Jurkat, Clone E6-1 (cell line): ENCODE data around the gene ETFA.
"Not testable (repeated sequence)": the region's sequence is repeated elsewhere in the genome, so short reads cannot be mapped to it uniquely, and the experiment has no call there.

ENCODE experiments used
- DNase-seq: peaks from one replicate; pipeline ENCODE4 v3.0.0-alpha.2; 2011; ENCODE audit warnings: low read depth, low spot score
- H3K4me3 ChIP-seq: 2 replicates; pipeline ENCODE4 v1.5.1; 2011; ENCODE audit warnings: mild to moderate bottlenecking, low read length, control low read depth, moderate library complexity

ETFA gene

DNA sequence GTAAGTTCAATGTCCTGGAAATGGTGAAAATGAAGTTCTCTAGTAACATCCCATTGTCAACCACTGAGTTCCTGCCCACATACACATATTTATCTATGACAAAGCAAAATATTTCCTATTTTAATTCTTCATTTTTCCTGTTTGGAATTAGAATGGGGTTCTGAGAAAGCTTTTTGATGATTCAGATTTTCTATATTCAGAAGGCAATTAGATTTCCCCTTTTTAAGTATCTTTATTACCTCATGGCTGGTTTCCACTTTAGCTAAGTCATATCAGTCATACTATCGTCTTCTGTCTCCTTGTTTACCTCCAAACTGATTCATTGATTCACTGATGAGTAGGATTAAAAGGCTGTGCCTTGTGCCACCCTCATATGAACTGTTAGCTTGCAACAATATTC is 17.9 kb downstream of the ETFA start:
- no peak overlapping the region for H3K4me3 ChIP-seq
- no peak for DNase-seq

GRCh38 chr15:76289582-76289981 is 21.7 kb downstream of the ETFA start:
- no peak overlapping the region for H3K4me3 ChIP-seq
- DNase-seq: no peak

DNA sequence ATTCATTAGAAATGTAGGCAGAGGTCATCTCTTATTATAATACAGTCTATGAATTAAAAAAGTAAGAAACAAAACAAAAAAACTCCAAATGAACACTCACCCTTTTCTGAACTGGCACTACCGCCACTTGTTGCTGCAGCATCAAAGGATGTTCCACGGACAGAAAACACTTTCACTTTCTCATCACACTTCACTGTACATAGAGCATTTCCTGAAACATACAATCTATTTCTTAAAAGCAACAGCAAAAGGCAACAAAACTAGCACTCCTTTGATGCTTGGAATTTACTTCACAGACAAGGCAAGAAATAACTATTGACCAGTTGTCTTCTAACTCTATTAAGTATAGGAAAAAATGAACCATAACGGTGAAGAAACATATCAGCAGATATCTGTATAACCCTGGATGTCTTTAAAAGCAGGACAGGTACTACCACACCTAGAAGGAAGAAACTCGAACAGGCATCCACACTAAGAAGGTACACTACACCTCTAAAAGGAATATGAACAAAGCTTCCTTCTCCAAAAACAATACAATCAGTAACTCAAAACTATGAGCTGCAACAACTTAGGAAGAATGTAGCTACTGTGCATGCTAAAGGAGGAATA is 24.9 kb downstream of the ETFA start:
- peak; percentile 67 for DNase-seq
- peak overlapping the region; percentile 48 for H3K4me3 ChIP-seq

- no peak overlapping the region for H3K4me3 ChIP-seq
- peak; percentile 14 for DNase-seq
Observed at GRCh38 chr15:76285241-76285825, 25.9 kb downstream of the ETFA start.

GRCh38 chr15:76282465-76282864 is 28.8 kb downstream of the ETFA start:
- no peak for DNase-seq
- H3K4me3 ChIP-seq: no peak overlapping the region

DNA sequence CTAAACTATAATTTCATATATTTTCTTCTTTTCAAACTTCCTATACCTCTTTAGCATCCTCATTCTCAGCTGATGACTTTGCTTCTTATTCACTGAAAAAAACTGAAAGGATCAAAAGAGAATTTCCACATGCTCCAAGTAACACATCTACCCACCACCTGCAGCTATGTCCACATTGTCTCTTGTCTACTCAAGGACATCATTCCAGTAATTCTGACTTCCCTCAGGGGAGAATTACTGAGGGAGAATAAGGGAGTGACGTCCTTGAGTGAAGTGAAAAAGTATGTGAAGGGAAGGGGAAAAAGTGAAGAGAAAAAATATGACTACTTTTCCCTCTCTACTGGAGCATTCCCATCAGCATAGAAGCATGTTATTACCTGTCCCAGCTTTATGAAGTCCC is 32.6 kb downstream of the ETFA start:
- DNase-seq: no peak
- no peak overlapping the region for H3K4me3 ChIP-seq

GRCh38 chr15:76274821-76275220 is 36.4 kb downstream of the ETFA start:
- no peak for DNase-seq

GRCh38 chr15:76274226-76274625 is 37.0 kb downstream of the ETFA start:
- no peak overlapping the region for H3K4me3 ChIP-seq
- no peak for DNase-seq

More at GRCh38 chr15:76274821-76275220, 36.4 kb downstream of the ETFA start:
- no peak overlapping the region for H3K4me3 ChIP-seq

DNA sequence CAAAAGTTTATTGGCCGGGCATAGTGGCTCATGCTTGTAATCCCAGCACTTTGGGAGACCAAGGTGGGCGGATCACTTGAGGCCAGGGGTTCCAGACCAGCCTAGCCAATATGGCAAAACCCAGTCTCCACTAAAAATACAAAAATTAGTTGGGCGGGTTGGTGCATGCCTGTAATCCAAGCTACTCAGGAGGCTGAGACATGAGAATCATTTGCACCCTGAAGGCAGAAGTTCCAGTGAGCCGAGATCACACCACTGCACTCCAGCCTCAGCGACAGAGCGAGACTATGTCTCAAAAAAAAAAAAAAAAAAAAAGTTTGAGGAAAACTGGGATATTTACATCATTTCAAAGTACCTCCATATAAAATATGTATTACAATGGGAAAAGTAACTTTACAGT is 40.4 kb downstream of the ETFA start:
- H3K4me3 ChIP-seq: no peak overlapping the region
- no peak for DNase-seq

DNA sequence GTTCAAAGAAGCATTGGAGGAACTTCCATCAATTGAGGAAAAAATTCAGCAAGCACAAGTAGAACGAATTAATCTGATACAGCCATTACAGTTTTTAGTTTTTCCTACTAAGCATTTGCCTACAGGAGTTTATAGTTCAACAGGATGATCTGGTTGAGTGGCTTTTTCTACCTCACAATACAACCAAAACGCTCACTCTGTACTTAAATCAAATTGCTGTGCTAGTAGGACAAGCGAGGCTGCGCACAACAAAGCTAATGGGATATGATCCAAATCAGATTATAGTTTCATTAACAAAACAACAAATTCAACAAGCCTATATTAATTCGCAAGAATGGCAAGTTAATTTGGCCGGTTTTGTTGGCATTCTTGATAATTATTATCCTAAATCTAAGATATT is 44.2 kb downstream of the ETFA start:
- DNase-seq: no peak
- H3K4me3 ChIP-seq: no peak overlapping the region

DNA sequence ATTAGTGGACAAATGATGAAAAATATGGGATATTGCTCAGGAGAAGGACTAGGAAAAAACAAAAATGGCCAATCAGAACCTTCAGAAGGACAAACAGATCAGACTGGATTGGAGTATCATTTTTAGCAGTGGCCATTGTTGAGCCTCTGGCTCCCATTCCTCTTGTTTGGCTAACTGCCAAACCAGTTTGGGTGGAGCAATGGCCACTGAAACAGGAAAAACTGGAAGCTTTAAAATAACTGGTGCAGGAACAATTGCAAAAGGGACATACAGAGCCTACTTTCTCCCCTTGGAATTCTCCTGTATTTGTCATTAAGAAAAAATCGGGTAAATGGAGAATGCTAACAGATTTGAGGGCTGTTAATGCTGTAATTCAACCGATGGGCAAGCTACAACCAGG is 45.5 kb downstream of the ETFA start:
- H3K4me3 ChIP-seq, DNase-seq: not testable (repeated sequence)

GRCh38 chr15:76260246-76260938 is 50.9 kb downstream of the ETFA start:
- no peak overlapping the region for H3K4me3 ChIP-seq

DNA sequence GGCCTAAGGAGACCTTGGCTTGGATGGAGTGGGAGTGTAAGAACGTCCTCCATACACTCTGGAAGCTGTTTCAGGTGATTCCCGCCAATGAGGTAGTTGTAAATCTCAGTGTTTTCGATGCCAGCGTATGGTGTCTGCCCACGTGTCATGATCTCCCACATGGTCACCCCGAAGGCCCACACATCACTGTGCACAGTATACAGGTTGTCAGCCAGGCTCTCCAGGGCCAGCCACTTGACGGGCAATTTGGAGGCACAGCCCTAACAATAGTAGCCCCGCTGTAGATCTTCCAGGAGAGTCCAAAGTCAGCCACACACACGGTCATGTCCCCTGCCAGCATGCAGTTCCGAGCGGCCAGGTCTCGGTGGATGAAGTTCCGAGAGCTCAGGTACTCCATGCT is 51.9 kb downstream of the ETFA start:
- no peak overlapping the region for H3K4me3 ChIP-seq
- DNase-seq: no peak

More at GRCh38 chr15:76260246-76260938, 50.9 kb downstream of the ETFA start:
- no peak for DNase-seq

GRCh38 chr15:76258460-76258859 is 52.8 kb downstream of the ETFA start:
- no peak overlapping the region for H3K4me3 ChIP-seq
- DNase-seq: no peak

- H3K4me3 ChIP-seq: no peak overlapping the region
- no peak for DNase-seq
Observed at GRCh38 chr15:76253691-76254473, 57.4 kb downstream of the ETFA start.

DNA sequence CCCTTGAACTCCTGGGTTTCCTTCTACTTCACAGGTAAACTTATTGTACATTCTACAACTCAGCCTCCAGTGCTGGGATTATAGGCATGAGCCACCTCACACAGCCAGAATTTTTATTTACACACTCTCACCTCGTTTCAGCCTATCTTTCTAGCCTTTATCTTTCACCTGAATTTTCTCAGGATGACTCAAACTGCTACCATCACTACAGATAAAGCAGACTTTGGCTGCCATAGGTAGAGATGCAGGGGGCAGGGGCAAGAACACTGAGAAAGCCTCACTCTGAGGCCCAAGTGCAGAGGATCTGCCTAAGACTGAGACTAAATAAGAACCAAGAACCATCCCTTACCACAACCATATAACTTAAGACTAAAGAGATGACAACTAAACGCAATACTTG is 59.0 kb downstream of the ETFA start:
- no peak overlapping the region for H3K4me3 ChIP-seq
- no peak for DNase-seq

DNA sequence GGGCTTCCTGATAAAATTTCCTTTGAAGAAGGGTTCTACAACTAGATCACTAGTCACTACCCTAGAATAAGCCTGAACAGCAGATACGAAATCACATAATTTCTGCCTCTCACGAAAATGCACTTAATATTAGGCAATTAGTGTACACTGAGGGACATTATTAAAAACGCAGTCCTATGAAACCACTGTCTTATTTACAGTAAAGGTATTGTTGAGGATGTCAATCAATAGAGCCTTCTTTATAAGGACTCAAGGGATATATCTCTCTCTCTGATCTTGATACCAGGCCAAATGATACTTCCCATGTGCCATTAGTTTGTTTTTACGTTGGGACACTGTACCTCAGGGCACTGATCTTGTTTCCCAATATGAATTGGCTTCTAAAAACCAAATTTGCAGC is 59.6 kb downstream of the ETFA start:
- no peak for DNase-seq
- no peak overlapping the region for H3K4me3 ChIP-seq

DNA sequence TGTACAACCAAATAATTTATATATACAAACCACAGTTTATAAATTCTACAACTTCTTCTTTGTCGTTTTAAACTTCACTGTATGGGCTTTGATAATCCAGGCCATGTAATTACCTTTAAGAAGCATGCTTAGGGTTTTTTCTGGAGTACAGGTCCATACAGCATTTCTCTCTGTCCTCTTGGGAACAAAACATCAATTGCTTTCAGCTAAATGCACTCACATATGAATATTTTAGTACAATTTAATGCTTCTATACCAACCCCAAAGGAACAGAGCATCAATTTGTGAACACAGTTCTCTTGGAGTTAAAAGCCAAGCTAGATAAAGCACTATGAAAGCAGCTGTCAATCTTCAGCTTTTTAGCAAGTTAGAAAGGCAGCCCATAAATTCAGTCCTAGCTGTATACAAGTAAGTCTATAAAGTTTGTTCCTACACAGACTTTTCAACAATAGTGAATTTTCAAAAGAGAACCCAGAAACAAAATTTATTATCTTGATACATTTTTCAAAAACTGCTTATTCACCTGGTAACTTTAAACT is 66.1 kb downstream of the ETFA start:
- H3K4me3 ChIP-seq: no peak overlapping the region
- no peak for DNase-seq

- H3K4me3 ChIP-seq: no peak overlapping the region
- DNase-seq: no peak
Observed at GRCh38 chr15:76239786-76240185, 71.5 kb downstream of the ETFA start.

GRCh38 chr15:76236350-76236749 is 74.9 kb downstream of the ETFA start:
- DNase-seq: no peak
- H3K4me3 ChIP-seq: no peak overlapping the region
